Naive B cell (primary cell): ENCODE measurements around the gene CFAP74. TPM values are rescaled to one million over a fixed set of nuclear protein-coding genes. Genes with fewer than 3 reads are reported as not detected.

Experiments used
- ATAC-seq, 2 donors: fragments of 150-1000 bp; cut with Tn5 transposase; 2 replicates each; pipeline ENCODE4 v1.10.0; 2021; ENCODE audit warnings: low read depth in 2 of 2, mild to moderate bottlenecking in 2 of 2, moderate library complexity in 2 of 2
- DNase-seq: peaks from one replicate; pipeline ENCODE4 v3.0.0; 2022
- H3K27ac Mint-ChIP-seq, 6 donors: one replicate each; pipeline ENCODE4 v1.8.0; 2020 to 2022; ENCODE audit warnings: mild to moderate bottlenecking in 6 of 6, mixed read lengths in 6 of 6, moderate library complexity in 5 of 6, inconsistent platforms in 2 of 6
- H3K27me3 Mint-ChIP-seq, 3 donors: one replicate each; pipeline ENCODE4 v1.8.0; 2021 to 2022; ENCODE audit warnings: mixed read lengths in 3 of 3, mild to moderate bottlenecking in 1 of 3
- H3K36me3 Mint-ChIP-seq, 2 donors: one replicate each; pipeline ENCODE4 v1.8.0; 2020 to 2022; ENCODE audit warnings: mixed read lengths in 2 of 2, inconsistent platforms in 1 of 2, mild to moderate bottlenecking in 1 of 2
- H3K4me1 Mint-ChIP-seq, 3 donors: one replicate each; pipeline ENCODE4 v1.8.0; 2020 to 2022; ENCODE audit warnings: mixed read lengths in 3 of 3, inconsistent platforms in 1 of 3, mild to moderate bottlenecking in 1 of 3, moderate library complexity in 1 of 3
- H3K4me3 Mint-ChIP-seq, 8 donors: one replicate each; pipeline ENCODE4 v1.8.0; 2020 to 2022; ENCODE audit warnings: mild to moderate bottlenecking in 8 of 8, mixed read lengths in 8 of 8, moderate library complexity in 8 of 8, inconsistent platforms in 2 of 8
- H3K9me3 Mint-ChIP-seq, 7 donors: one replicate each; pipeline ENCODE4 v1.8.0; 2020 to 2022; ENCODE audit warnings: mixed read lengths in 7 of 7, mild to moderate bottlenecking in 5 of 7, inconsistent platforms in 2 of 7, moderate library complexity in 1 of 7
- polyA plus RNA-seq, 6 donors: library from polyadenylated mRNA; unstranded; fragments of 300-500 nt; fragmentation: Illumina TruSeq; gene quantifications; one replicate each; pipeline ENCODE4 v1.2.3, GENCODE V29; 2021; ENCODE audit warnings: low read depth in 6 of 6

CFAP74 gene
- polyA plus RNA-seq, 6 donors from 2014 or later: not detected

GRCh38 chr1:1881727-1882126 is 121.9 kb downstream of the CFAP74 start:
- no peaks in the 10 kb centered on the region for H3K27me3 Mint-ChIP-seq
- H3K4me1 Mint-ChIP-seq: peaks cover 43 to 75% (median 72%) of the 10 kb centered on the region in 3 donors
- H3K27ac Mint-ChIP-seq: peak overlapping the region; percentile 16 to 81 (median 68)
- DNase-seq (no peak), ATAC-seq (no peak)
- H3K4me3 Mint-ChIP-seq: peak overlapping the region in 5 of 8 donors; percentile 5 to 40 (median 25)
- peaks cover 4 to 8% of the 10 kb centered on the region in 2 donors for H3K36me3 Mint-ChIP-seq
- no peaks in the 10 kb centered on the region for H3K9me3 Mint-ChIP-seq

DNA sequence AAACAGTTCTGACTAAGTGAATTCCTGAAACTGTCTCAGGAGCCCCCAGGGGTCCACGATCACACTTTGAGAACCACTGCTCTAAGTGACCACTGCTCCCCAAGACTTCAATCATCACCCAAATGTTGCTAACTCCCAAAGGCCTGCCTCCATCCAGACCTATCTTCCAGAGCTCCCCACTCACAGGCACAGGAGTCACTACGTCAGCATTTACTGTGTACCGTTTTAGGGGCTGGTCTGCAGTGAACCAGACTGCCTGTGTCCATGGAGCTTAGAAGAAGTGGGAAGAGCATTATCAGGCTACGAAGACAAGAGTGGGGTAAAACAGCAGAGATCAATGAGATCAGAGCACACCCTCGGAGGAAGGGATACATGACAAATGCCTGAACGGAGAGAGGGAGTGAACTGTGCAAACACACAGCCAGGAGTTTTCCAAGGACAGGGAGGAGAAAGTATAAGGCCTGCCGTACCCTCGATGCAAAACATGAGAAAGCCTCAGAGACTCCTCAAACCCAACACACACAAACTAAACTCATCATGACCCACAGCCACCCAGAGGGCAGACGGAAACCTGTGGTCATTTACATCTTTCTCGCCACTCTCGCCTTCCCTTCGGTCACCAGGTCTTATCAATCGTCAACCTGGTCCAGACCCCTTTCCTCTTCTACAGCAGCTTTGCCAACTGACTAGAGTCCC is 122.8 kb downstream of the CFAP74 start:
- DNase-seq: no peak
- peak overlapping the region in 5 of 8 donors; percentile 7 to 75 (median 25) for H3K4me3 Mint-ChIP-seq
- peak overlapping the region; percentile 48 to 83 (median 74) for H3K27ac Mint-ChIP-seq
- ATAC-seq: no peak
- peaks cover 12 to 14% of the 10 kb centered on the region in 2 donors for H3K36me3 Mint-ChIP-seq
- H3K27me3 Mint-ChIP-seq: no peaks in the 10 kb centered on the region
- H3K4me1 Mint-ChIP-seq: peaks cover 47 to 76% (median 76%) of the 10 kb centered on the region in 3 donors
- no peaks in the 10 kb centered on the region for H3K9me3 Mint-ChIP-seq

DNA sequence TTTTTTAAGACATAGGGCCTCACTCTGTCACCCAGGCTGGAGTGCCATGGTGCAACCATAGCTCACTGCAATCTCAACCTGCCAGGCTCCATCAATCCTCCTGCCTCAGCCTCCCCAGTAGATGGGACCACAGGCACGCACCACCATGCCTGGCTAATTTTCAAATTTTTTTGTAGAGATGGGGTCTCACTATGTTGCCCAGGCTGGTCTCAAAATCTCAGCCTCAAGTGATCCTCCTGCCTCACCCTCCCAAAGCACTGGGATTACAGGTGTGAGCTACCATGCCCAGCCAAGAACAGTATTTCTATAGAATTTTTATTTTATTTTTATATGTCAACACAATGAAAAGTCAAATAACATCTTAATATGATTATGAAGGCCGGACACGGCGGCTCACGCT is 123.6 kb downstream of the CFAP74 start:
- Mint-ChIP-seq H3K4me3 (peak overlapping the region in 2 of 8 donors; percentile 6 to 47), H3K27me3 (no peaks in the 10 kb centered on the region), H3K4me1 (peaks cover 51 to 84% (median 84%) of the 10 kb centered on the region in 3 donors), H3K27ac (peak overlapping the region in 1 of 6 donors; percentile 44), H3K9me3 (no peaks in the 10 kb centered on the region), H3K36me3 (peaks cover 12 to 17% of the 10 kb centered on the region in 2 donors)
- ATAC-seq: no peak
- no peak for DNase-seq

DNA sequence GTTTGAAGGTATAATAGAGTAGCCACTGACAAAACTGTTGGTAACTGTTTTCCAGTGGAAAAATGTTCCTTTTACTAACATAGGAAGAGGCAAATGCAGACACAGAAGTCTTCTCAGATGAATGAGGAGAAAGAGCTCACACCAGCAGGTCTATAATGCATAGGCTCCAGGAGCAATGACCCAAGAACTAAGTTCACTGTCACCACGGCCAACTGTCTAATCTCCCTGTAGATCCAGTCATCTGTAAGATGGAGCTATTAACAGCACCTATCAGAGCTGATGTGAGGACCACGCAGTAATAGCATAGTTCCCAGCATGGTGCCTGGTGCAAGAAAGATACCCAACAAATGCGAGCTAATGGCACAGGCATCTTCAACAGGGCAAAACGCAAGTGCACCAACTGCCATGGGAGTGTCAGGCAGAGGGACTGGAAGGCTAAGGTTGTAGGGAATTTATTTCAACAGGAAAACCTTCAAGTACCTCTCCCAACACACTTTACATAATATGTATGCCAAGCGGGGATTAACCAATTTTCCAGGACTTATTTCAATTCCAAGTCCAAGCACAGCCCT is 125.6 kb downstream of the CFAP74 start:
- H3K9me3 Mint-ChIP-seq: no peaks in the 10 kb centered on the region
- peaks cover 53 to 85% (median 84%) of the 10 kb centered on the region in 3 donors for H3K4me1 Mint-ChIP-seq
- ATAC-seq: no peak
- no peaks in the 10 kb centered on the region for H3K27me3 Mint-ChIP-seq
- peak overlapping the region in 4 of 6 donors; percentile 1 to 69 (median 23) for H3K27ac Mint-ChIP-seq
- peak overlapping the region in 1 of 8 donors; percentile 13 for H3K4me3 Mint-ChIP-seq
- DNase-seq: no peak
- H3K36me3 Mint-ChIP-seq: peaks cover 12 to 17% of the 10 kb centered on the region in 2 donors

- ATAC-seq: no peak
- no peaks in the 10 kb centered on the region for H3K9me3 Mint-ChIP-seq
- peak overlapping the region in 3 of 6 donors; percentile 9 to 82 (median 27) for H3K27ac Mint-ChIP-seq
These were observed 127.2 kb downstream of the CFAP74 start for GRCh38 chr1:1876335-1876930.

GRCh38 chr1:1875932-1876331 is 127.7 kb downstream of the CFAP74 start:
- peak overlapping the region in 3 of 6 donors; percentile 9 to 82 (median 27) for H3K27ac Mint-ChIP-seq
- peaks cover 17 to 21% of the 10 kb centered on the region in 2 donors for H3K36me3 Mint-ChIP-seq
- H3K27me3 Mint-ChIP-seq: no peaks in the 10 kb centered on the region
- peaks cover 58 to 85% (median 85%) of the 10 kb centered on the region in 3 donors for H3K4me1 Mint-ChIP-seq
- peaks cover 0 to 1% (median 0%) of the 10 kb centered on the region in 7 donors for H3K9me3 Mint-ChIP-seq
- DNase-seq (no peak), ATAC-seq (no peak)
- H3K4me3 Mint-ChIP-seq: peak overlapping the region in 3 of 8 donors; percentile 7 to 32 (median 20)

More at GRCh38 chr1:1876335-1876930, 127.2 kb downstream of the CFAP74 start:
- DNase-seq: no peak
- H3K4me1 Mint-ChIP-seq: peaks cover 58 to 85% (median 85%) of the 10 kb centered on the region in 3 donors
- peaks cover 12 to 21% of the 10 kb centered on the region in 2 donors for H3K36me3 Mint-ChIP-seq
- H3K4me3 Mint-ChIP-seq: peak overlapping the region in 2 of 8 donors; percentile 32 to 69
- H3K27me3 Mint-ChIP-seq: no peaks in the 10 kb centered on the region

GRCh38 chr1:1874901-1875300 is 128.7 kb downstream of the CFAP74 start:
- Mint-ChIP-seq H3K27ac (peak overlapping the region in 2 of 6 donors; percentile 42 to 63), H3K27me3 (no peaks in the 10 kb centered on the region), H3K4me3 (peak overlapping the region in 1 of 8 donors; percentile 13), H3K4me1 (peaks cover 62 to 87% (median 84%) of the 10 kb centered on the region in 3 donors), H3K9me3 (peaks cover 0 to 3% (median 0%) of the 10 kb centered on the region in 7 donors), H3K36me3 (peaks cover 20 to 21% of the 10 kb centered on the region in 2 donors)
- ATAC-seq: no peak
- no peak for DNase-seq

GRCh38 chr1:1873186-1873585 is 130.4 kb downstream of the CFAP74 start:
- peaks cover 62 to 84% (median 78%) of the 10 kb centered on the region in 3 donors for H3K4me1 Mint-ChIP-seq
- H3K27ac Mint-ChIP-seq: peak overlapping the region in 4 of 6 donors; percentile 74 to 87 (median 85)
- no peak for DNase-seq
- H3K36me3 Mint-ChIP-seq: peaks cover 13 to 16% of the 10 kb centered on the region in 2 donors
- no peak for ATAC-seq
- H3K9me3 Mint-ChIP-seq: peaks cover 0 to 3% (median 0%) of the 10 kb centered on the region in 7 donors
- peak overlapping the region in 1 of 8 donors; percentile 3 for H3K4me3 Mint-ChIP-seq
- H3K27me3 Mint-ChIP-seq: no peaks in the 10 kb centered on the region

DNA sequence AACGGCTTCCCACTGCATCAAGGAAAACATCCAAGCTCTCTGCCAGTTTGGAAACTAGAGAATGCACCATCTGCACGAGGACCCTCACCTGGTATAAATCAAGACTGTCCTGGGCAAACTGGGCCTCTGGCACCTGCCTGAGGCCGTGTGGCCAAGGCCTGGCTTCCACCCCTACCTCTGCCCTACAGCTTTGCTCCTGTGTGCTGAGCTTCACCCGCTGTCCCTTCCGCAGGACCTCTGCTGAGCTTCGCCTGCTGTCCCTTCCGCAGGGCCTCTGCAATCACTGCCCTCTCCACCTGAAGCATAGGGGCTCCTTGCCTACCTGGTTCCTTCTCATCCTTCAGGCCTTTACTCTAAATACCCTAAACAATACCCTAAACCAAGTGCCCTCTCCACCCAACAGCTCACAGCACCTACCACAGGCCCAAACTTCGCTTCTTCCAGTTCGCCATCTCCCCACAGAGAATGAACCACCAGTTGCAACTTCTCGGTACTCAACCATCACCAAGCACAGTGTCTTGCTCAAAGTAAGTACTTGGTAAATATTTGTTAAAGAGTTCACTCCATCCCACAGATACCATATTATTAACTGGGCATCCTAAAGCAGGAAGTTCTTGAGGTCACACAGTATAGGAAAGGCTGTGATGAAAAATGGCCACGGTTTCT is 131.1 kb downstream of the CFAP74 start:
- Mint-ChIP-seq H3K9me3 (peaks cover 0 to 3% (median 0%) of the 10 kb centered on the region in 7 donors), H3K4me3 (peak overlapping the region in 5 of 8 donors; percentile 13 to 79 (median 42)), H3K4me1 (peaks cover 61 to 80% (median 78%) of the 10 kb centered on the region in 3 donors), H3K27me3 (no peaks in the 10 kb centered on the region), H3K27ac (peak overlapping the region; percentile 76 to 96 (median 86)), H3K36me3 (peaks cover 13 to 16% of the 10 kb centered on the region in 2 donors)
- no peak for DNase-seq
- no peak for ATAC-seq

Other genes with a start within 250 kb of the CFAP74 start
- 10 to 100 TPM; 38.4 to 56.6 (median 44.5) TPM for gene NADK, start 225.3 kb downstream of the CFAP74 start, polyA plus RNA-seq
- gene GNB1, start 112.7 kb downstream of the CFAP74 start, polyA plus RNA-seq: 100 to 1,000 TPM in 3 of 6 donors, 10 to 100 TPM in 3; 57.9 to 131 (median 92.3) TPM
- not detected for gene CALML6, start 88.5 kb downstream of the CFAP74 start, polyA plus RNA-seq
- under 1 TPM in 2 of 6 donors, not detected in 4; 0.28 to 0.31 TPM for gene TMEM52, start 84.5 kb downstream of the CFAP74 start, polyA plus RNA-seq
- not detected for gene GABRD, start 15.6 kb upstream of the CFAP74 start, polyA plus RNA-seq
- 10 to 100 TPM in 2 of 6 donors, 1 to 10 TPM in 4; 5.7 to 12.4 (median 9.3) TPM for gene PRKCZ, start 46.6 kb upstream of the CFAP74 start, polyA plus RNA-seq
- gene FAAP20, start 191.0 kb upstream of the CFAP74 start, polyA plus RNA-seq: 10 to 100 TPM; 67.1 to 90.7 (median 77.7) TPM
- gene SKI, start 224.5 kb upstream of the CFAP74 start, polyA plus RNA-seq: 1 to 10 TPM in 1 of 6 donors, under 1 TPM in 4, not detected in 1; 0.26 to 1.3 (median 0.52) TPM